OCI-LY1 (cell line): Measurements from ENCODE around the gene STX11.

Source experiments
- H2AFZ ChIP-seq: fragments of 200-600 bp; sonication (generic), shearing (Covaris generic); 2 replicates; pipeline ENCODE4 v1.6.0; 2014; ENCODE audit warnings: antibody characterized with exemption, mild to moderate bottlenecking, low read length
- H3F3A ChIP-seq: fragments of 200-600 bp; sonication (generic), shearing (Covaris generic); 2 replicates; pipeline ENCODE4 v1.6.0; 2014; ENCODE audit warnings: mild to moderate bottlenecking, antibody characterized with exemption, low read length, moderate library complexity; ENCODE audit not compliant: insufficient read depth
- H3K27ac ChIP-seq: fragments of 200-600 bp; sonication (generic); 2 replicates; pipeline ENCODE4 v1.5.1; 2014; ENCODE audit warnings: low read length, mixed run types, mild to moderate bottlenecking, low read depth; ENCODE audit not compliant: poor library complexity, severe bottlenecking
- H3K27me3 ChIP-seq: fragments of 200-600 bp; sonication (generic); 2 replicates; pipeline ENCODE4 v1.6.0; 2014; ENCODE audit warnings: antibody characterized with exemption, mild to moderate bottlenecking, low read length, moderate library complexity; ENCODE audit not compliant: insufficient read depth
- H3K36me3 ChIP-seq: fragments of 200-600 bp; sonication (generic); 2 replicates; pipeline ENCODE4 v1.6.1; 2014; ENCODE audit warnings: mild to moderate bottlenecking, antibody characterized with exemption, low read length, moderate library complexity, mixed read lengths; ENCODE audit not compliant: insufficient read depth
- H3K4me1 ChIP-seq: fragments of 200-600 bp; sonication (generic); 2 replicates; pipeline ENCODE4 v1.5.1; 2014; ENCODE audit warnings: mild to moderate bottlenecking, low read length, moderate library complexity; ENCODE audit not compliant: insufficient read depth, severe bottlenecking
- H3K4me2 ChIP-seq: fragments of 200-600 bp; sonication (generic), shearing (Covaris generic); 2 replicates; pipeline ENCODE4 v1.6.1; 2014; ENCODE audit warnings: low read length
- H3K4me3 ChIP-seq: fragments of 200-600 bp; sonication (generic); 2 replicates; pipeline ENCODE4 v1.5.1; 2014; ENCODE audit warnings: low read length, low read depth, mild to moderate bottlenecking, mixed read lengths; ENCODE audit not compliant: poor library complexity, severe bottlenecking
- H3K79me2 ChIP-seq: fragments of 200-600 bp; shearing (Covaris generic); 2 replicates; pipeline ENCODE4 v1.6.1; 2016; ENCODE audit warnings: mixed run types, low read length, mixed read lengths; ENCODE audit not compliant: insufficient read depth
- H3K9ac ChIP-seq: fragments of 200-600 bp; sonication (generic), shearing (Covaris generic); 2 replicates; pipeline ENCODE4 v1.6.1; 2014; ENCODE audit warnings: mild to moderate bottlenecking, low read length, mixed read lengths
- H3K9me2 ChIP-seq: fragments of 200-600 bp; sonication (generic), shearing (Covaris generic); 2 replicates; pipeline ENCODE4 v1.6.1; 2014; ENCODE audit warnings: low read depth, mild to moderate bottlenecking, low read length, mixed read lengths
- H3K9me3 ChIP-seq: fragments of 200-600 bp; shearing (Covaris generic); 2 replicates; pipeline ENCODE4 v1.6.1; 2014; ENCODE audit warnings: low read length, mixed read lengths
- H4K20me1 ChIP-seq: fragments of 200-600 bp; sonication (generic), shearing (Covaris generic); 2 replicates; pipeline ENCODE4 v1.6.0; 2016; ENCODE audit warnings: mild to moderate bottlenecking, low read length; ENCODE audit not compliant: insufficient read depth
- EZH2 ChIP-seq: fragments of 200-600 bp; sonication (generic), shearing (Covaris generic); IDR thresholded peaks from 2 replicates; pipeline ENCODE4 v1.8.0; 2017; ENCODE audit warnings: borderline replicate concordance, mixed run types, mild to moderate bottlenecking, antibody characterized with exemption, low read length, moderate library complexity, mixed read lengths
- TF ChIP-seq, protein P1 (sequence below): fragments of 200-600 bp; sonication (generic), shearing (Covaris generic); IDR thresholded peaks from 2 replicates; pipeline ENCODE4 v1.5.1; 2017; ENCODE audit warnings: mild to moderate bottlenecking, antibody characterized with exemption, low read length, moderate library complexity, mixed read lengths

Gene STX11

DNA sequence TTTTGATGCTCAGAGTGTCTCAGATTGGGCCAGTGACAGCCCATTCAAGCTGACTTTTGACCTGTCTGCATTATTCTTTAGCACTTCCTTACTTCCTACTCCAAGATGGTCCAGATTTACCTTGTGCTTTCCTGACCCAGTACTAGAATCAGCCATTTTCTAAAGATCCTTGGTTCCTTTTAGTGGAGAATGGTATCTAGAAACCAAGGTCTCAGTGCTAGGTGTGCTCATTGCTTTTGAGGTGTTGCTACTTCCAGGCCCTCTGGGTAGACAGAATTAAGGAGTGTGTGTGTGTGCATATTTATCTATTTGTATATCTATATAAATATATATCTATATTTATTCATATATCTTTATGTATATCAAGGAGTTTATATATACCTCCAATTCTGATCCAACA lies 67.5 kb downstream of the STX11 start:
- no peaks in the 10 kb centered on the region for H3K9me3 ChIP-seq
- no peaks in the 10 kb centered on the region for H3K9me2 ChIP-seq
- H3K36me3 ChIP-seq: no peaks in the 10 kb centered on the region
- no peaks in the 10 kb centered on the region for H4K20me1 ChIP-seq
- H3F3A ChIP-seq: no peaks in the 10 kb centered on the region
- no peak overlapping the region for H3K4me2 ChIP-seq
- no peaks in the 10 kb centered on the region for H3K79me2 ChIP-seq
- H2AFZ ChIP-seq: no peak overlapping the region
- no peak overlapping the region for H3K4me3 ChIP-seq
- TF ChIP-seq, protein P1, sequence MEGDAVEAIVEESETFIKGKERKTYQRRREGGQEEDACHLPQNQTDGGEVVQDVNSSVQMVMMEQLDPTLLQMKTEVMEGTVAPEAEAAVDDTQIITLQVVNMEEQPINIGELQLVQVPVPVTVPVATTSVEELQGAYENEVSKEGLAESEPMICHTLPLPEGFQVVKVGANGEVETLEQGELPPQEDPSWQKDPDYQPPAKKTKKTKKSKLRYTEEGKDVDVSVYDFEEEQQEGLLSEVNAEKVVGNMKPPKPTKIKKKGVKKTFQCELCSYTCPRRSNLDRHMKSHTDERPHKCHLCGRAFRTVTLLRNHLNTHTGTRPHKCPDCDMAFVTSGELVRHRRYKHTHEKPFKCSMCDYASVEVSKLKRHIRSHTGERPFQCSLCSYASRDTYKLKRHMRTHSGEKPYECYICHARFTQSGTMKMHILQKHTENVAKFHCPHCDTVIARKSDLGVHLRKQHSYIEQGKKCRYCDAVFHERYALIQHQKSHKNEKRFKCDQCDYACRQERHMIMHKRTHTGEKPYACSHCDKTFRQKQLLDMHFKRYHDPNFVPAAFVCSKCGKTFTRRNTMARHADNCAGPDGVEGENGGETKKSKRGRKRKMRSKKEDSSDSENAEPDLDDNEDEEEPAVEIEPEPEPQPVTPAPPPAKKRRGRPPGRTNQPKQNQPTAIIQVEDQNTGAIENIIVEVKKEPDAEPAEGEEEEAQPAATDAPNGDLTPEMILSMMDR: no peak
- no peak for TF ChIP-seq EZH2
- peaks cover 18% of the 10 kb centered on the region for H3K4me1 ChIP-seq
- no peak overlapping the region for H3K27ac ChIP-seq
- H3K9ac ChIP-seq: no peak overlapping the region
- no peaks in the 10 kb centered on the region for H3K27me3 ChIP-seq

- H4K20me1 ChIP-seq: no peaks in the 10 kb centered on the region
- H3K79me2 ChIP-seq: no peaks in the 10 kb centered on the region
- no peaks in the 10 kb centered on the region for H3K36me3 ChIP-seq
- no peak overlapping the region for H3K4me2 ChIP-seq
- H3K4me1 ChIP-seq: peaks cover 18% of the 10 kb centered on the region
- no peaks in the 10 kb centered on the region for H3K27me3 ChIP-seq
- H3K9me3 ChIP-seq: no peaks in the 10 kb centered on the region
- no peak overlapping the region for H3K27ac ChIP-seq
- TF ChIP-seq EZH2: no peak
- TF ChIP-seq, protein P1: peak; percentile 64; the same call in 1 of the 2 replicates
- no peak overlapping the region for H3K4me3 ChIP-seq
- H3K9me2 ChIP-seq: no peaks in the 10 kb centered on the region
- no peak overlapping the region for H3K9ac ChIP-seq
- H3F3A ChIP-seq: no peaks in the 10 kb centered on the region
- no peak overlapping the region for H2AFZ ChIP-seq
Measured at GRCh38 chr6:144219056-144219685, 68.9 kb downstream of the STX11 start.

DNA sequence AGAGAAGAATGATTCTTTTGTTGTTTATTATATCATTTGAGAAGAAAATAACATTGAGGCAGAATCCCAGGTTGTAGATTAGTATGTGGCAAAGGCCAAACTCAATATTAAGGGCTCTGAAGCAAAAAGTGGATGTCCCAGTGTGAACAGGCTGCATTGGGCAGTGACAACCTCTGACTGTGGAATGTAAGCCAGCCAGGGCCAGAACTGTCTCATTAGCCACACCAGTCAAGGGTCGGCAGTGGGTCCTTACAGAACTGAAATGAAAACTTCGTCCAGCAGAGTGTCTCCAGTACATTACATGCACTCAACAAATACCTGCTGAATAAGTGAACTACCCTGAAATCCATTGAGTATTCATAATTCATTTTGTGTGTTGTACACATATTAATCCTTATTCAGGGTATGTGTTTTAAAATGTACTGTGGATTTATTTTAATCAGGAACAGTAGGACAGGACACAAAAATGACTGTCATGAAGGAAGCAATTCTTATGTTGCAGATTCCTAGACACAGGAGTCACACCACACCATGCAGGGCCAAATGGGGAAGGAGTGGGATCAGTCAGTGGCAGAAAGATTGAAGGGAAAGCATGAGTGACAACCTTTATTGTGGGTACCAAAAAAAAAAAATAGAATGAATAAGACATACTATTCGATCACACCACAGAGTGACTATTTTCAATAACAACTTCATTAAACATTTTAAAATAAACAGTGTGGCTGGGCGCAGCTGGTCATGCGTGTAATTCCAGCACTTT lies 69.9 kb downstream of the STX11 start:
- no peaks in the 10 kb centered on the region for H3K9me3 ChIP-seq
- H3K79me2 ChIP-seq: no peaks in the 10 kb centered on the region
- H3F3A ChIP-seq: no peaks in the 10 kb centered on the region
- H3K4me2 ChIP-seq: no peak overlapping the region
- no peak for TF ChIP-seq EZH2
- TF ChIP-seq, protein P1: no peak
- H3K4me3 ChIP-seq: no peak overlapping the region
- no peak overlapping the region for H3K9ac ChIP-seq
- no peaks in the 10 kb centered on the region for H3K9me2 ChIP-seq
- no peak overlapping the region for H3K27ac ChIP-seq
- H3K4me1 ChIP-seq: peaks cover 15% of the 10 kb centered on the region
- H3K36me3 ChIP-seq: no peaks in the 10 kb centered on the region
- H4K20me1 ChIP-seq: no peaks in the 10 kb centered on the region
- H3K27me3 ChIP-seq: no peaks in the 10 kb centered on the region
- H2AFZ ChIP-seq: no peak overlapping the region
